Muscle layer of duodenum (tissue), 2 donors: ENCODE data around the gene DSCAML1.
"Not testable (repeated sequence)": the region's sequence is repeated elsewhere in the genome, so short reads cannot be mapped to it uniquely, and the experiment has no call there.

ENCODE experiments used
- H3K27ac ChIP-seq: one replicate; pipeline ENCODE4 v1.7.0; 2013; ENCODE audit warnings: mild to moderate bottlenecking, low read length
- H3K27me3 ChIP-seq: one replicate; pipeline ENCODE4 v1.7.0; 2013; ENCODE audit warnings: low read depth, mild to moderate bottlenecking, control low read depth, low read length
- H3K36me3 ChIP-seq, 2 donors: one replicate each; pipeline ENCODE4 v1.7.0; 2013; ENCODE audit warnings: low read length in 2 of 2, control low read depth in 1 of 2, mild to moderate bottlenecking in 1 of 2; ENCODE audit not compliant: insufficient read depth in 2 of 2, control insufficient read depth in 1 of 2
- H3K4me1 ChIP-seq, 2 donors: one replicate each; pipeline ENCODE4 v1.7.0; 2013; ENCODE audit warnings: low read length in 2 of 2, mild to moderate bottlenecking in 2 of 2, control low read depth in 1 of 2, moderate library complexity in 1 of 2; ENCODE audit not compliant: insufficient read depth in 2 of 2, control insufficient read depth in 1 of 2
- H3K4me3 ChIP-seq, 2 donors: one replicate each; pipeline ENCODE4 v1.7.0; 2013; ENCODE audit warnings: low read length in 2 of 2, low read depth in 1 of 2, mild to moderate bottlenecking in 1 of 2
- H3K9me3 ChIP-seq, 2 donors: one replicate each; pipeline ENCODE4 v1.7.0; 2013; ENCODE audit warnings: low read length in 2 of 2, control low read depth in 1 of 2, mild to moderate bottlenecking in 1 of 2; ENCODE audit not compliant: control insufficient read depth in 1 of 2
- donor health status: healthy.

DSCAML1 gene

DNA sequence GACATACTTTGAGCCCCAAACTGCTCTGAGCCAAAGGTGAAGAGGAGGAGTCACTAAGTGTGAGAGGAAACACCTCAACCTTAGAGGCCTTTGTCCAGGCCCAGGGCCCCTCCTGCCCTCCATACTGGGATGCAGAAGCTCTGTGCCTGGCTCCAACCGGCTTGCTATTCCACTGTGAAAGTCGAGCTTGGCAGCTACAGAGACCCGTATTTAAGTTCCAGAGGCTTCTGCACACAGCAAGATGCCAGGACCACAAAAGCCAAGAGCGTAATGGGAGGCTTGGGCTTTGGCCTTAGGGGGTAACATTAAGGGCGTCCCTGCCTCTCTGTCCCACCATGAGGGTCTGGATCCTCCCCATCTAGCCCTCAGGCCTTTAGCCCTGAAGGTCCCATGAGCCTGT lies 31.9 kb downstream of the DSCAML1 start:
- no peaks in the 10 kb centered on the region for H3K4me1 ChIP-seq
- H3K4me3 ChIP-seq: no peak overlapping the region
- no peak overlapping the region for H3K27ac ChIP-seq
- H3K9me3 ChIP-seq: no peaks in the 10 kb centered on the region
- H3K36me3 ChIP-seq: no peaks in the 10 kb centered on the region
- peaks cover 4% of the 10 kb centered on the region for H3K27me3 ChIP-seq

DNA sequence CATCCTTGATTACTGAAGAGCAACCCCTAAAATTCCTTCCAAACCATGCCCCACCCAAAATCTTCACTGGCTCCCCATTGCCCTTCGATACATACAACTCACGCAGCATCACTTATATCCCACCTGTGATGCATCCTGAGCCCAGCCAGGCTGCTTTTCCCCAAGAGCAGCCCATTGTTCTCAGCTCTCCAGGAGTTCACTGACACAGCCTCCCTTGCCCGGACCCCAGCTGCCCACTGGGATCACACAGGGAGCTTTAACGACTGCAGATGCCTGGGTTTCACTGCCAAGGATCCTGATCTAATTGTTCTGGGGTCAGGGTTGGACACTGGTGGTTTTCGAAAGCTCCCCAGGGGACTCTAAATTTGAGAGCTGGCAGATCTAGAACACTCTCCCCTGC lies 33.6 kb downstream of the DSCAML1 start:
- not testable (repeated sequence) for H3K4me1 ChIP-seq, H3K27ac ChIP-seq, H3K36me3 ChIP-seq, H3K9me3 ChIP-seq, H3K4me3 ChIP-seq, H3K27me3 ChIP-seq

DNA sequence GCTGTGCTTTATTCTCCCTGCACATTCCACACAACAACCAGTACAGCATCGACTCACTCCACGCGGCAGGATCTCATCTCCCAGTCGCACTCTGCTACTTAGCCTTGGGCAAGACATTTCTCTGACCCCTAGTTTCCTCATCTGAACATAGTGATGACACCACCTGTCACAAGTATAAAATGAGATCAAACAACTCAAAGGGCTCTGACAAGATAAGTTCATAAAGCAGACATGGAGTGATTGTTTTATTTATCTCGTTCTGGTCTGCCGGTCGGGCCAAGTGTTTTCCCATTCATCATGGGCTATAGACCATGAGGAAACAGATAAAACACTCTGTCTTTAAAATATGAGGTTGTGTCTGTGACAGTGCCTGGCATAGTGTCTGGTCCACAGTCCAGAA lies 35.0 kb downstream of the DSCAML1 start:
- Histone ChIP-seq H3K27ac (no peak overlapping the region), H3K36me3 (no peaks in the 10 kb centered on the region), H3K4me3 (no peak overlapping the region)

DNA sequence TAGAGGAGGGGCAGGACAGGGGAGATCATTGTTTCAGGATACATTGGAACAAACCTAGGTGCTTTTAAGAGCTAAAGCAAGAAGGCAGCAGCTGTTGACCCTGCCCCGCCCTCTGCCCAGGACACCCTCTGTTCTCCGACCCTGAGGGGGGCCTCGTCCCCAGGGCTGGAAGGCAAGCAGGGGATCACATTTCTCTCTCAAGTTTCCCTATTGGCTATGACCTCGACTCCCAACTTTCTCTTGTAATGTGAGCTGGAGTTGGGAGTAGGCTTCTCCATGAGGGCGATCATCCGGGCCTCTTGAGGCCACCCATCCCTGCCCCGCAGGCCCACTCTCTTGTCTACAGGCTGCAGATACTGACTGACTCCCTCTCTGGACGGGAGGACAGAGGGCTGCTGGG lies 37.7 kb downstream of the DSCAML1 start:
- Histone ChIP-seq H3K4me3 (no peak overlapping the region), H3K27ac (no peak overlapping the region)

More for the DNA sequence above, 35.0 kb downstream of the DSCAML1 start:
- no peaks in the 10 kb centered on the region for H3K4me1 ChIP-seq
- H3K9me3 ChIP-seq: no peaks in the 10 kb centered on the region
- peaks cover 4% of the 10 kb centered on the region for H3K27me3 ChIP-seq

DNA sequence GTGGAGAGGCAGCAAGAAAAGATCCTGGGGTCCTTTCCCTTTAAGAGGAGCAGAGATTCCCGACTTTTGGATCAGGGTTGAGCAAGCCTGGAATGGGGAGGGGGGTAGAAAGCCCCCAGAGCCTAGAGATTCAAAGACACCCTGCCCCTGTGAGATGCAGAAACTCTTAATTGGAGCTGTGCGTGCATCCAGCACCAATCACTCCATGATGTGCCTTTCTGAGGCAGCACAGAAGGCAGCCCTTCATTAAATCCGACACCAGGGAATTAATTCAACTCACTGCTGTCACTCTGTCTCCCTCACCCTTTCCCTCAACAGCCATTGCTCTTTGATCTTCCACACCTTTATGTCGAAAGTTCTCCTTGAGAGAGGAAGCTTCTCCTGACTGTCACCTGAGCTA lies 43.0 kb downstream of the DSCAML1 start:
- no peaks in the 10 kb centered on the region for H3K27me3 ChIP-seq
- no peaks in the 10 kb centered on the region for H3K9me3 ChIP-seq
- no peak overlapping the region for H3K27ac ChIP-seq
- H3K36me3 ChIP-seq: no peaks in the 10 kb centered on the region
- no peaks in the 10 kb centered on the region for H3K4me1 ChIP-seq
- no peak overlapping the region for H3K4me3 ChIP-seq

More for the DNA sequence above, 37.7 kb downstream of the DSCAML1 start:
- no peaks in the 10 kb centered on the region for H3K27me3 ChIP-seq
- H3K4me1 ChIP-seq: no peaks in the 10 kb centered on the region
- no peaks in the 10 kb centered on the region for H3K9me3 ChIP-seq
- no peaks in the 10 kb centered on the region for H3K36me3 ChIP-seq

DNA sequence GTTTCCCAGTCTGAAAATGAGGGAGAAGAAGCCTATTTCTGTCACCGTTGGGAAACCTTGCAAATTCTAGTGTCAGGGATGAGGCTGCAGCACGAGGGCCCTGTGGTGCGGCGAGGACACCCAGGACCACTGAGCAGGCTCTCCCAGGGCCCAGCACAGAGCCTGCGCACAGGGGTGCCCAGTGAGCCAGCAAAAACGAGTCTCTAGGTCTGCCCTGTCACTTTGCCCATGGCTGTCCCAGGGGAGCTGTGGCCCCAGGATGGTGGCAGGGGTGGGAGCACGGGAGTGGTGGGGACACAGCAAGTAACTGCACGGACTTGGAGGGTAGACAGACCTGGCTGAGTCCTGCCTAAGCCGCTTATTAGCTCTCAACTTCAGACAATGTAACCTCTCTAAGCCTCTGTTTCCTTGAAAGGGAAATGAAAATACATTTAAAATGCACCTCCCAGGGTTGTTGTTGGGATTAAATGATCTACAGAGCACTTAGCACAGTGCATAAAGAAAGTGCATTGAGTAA lies 44.2 kb downstream of the DSCAML1 start:
- H3K4me1 ChIP-seq: no peaks in the 10 kb centered on the region
- H3K27me3 ChIP-seq: no peaks in the 10 kb centered on the region
- H3K27ac ChIP-seq: no peak overlapping the region
- no peaks in the 10 kb centered on the region for H3K36me3 ChIP-seq
- no peaks in the 10 kb centered on the region for H3K9me3 ChIP-seq
- H3K4me3 ChIP-seq: no peak overlapping the region

DNA sequence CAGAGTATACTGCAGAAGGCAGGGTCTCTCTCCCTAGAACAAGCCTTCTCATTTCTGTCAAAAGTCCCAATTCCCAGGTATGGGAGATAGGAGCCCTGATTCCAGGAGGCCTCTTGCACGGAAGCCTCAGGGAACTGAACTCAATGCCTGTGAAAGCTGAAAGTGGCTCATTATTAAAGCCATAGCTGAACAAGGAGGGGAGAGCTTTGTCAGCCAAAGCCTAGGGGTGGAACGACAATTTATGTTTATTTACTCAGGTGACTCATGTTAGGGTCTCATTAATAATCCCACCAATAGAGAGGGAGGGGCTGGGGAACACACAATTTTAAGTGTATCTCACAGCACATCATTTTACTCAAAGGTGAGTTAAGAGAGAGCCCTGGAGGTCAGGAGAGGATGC lies 44.9 kb downstream of the DSCAML1 start:
- Histone ChIP-seq H3K27me3 (no peaks in the 10 kb centered on the region), H3K4me3 (no peak overlapping the region), H3K9me3 (no peaks in the 10 kb centered on the region), H3K27ac (no peak overlapping the region), H3K4me1 (no peaks in the 10 kb centered on the region), H3K36me3 (no peaks in the 10 kb centered on the region)

DNA sequence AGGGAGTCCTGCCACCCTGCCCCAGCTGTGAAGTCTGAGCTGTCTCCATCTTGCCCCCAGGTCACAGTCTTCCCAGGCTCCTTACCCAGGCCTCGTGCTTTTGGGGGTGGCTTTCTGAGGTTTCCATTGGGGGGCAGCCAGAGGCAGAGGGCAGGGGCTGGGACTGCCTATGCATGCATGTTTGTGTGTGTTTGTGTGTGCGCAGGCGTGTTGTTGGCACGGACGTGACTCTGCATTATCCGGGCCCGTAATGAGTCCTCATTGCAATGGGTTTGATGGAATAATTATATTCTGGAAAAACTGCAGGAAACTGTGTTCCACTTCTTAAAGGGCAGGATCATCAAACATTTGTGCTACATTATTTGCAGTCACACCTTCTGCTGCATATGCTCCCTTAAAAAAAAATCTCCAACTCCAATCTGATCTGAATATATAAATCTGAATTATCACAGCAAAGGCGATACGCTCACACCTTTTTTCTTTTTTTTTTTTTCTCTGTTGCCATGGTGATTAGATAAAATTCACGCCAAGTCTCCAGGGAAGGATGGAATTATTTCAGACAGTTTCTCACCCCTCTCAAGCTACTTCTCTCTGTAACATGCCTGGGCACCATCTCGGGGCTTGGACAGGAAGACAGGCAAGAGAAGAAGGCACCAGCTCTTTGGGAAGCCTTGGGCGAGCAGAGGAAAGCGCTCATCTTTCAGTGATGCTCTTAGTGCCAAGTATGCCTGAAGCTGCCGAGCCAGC lies 45.9 kb downstream of the DSCAML1 start:
- Histone ChIP-seq H3K4me3 (no peak overlapping the region), H3K36me3 (no peaks in the 10 kb centered on the region), H3K9me3 (no peaks in the 10 kb centered on the region), H3K27me3 (no peaks in the 10 kb centered on the region), H3K4me1 (no peaks in the 10 kb centered on the region), H3K27ac (no peak overlapping the region)

DNA sequence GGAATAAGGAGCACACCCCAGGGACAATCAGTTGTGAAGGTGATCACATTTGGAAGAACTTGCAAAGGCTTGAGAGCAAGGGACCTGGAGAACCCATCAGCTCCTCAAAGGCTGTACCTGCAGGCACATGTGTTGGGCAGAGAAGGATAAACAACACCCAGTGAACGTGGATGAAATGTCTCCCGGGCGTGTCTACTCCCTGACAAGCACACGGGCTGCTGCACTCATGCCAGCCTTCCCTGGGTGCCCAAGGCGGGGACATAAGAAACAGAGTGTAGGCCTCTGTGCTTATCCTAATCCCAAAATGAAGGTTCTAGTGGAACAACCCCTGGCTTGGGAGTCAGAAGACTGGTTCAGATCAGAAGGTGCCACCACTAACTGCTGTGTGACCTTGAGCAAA lies 46.7 kb downstream of the DSCAML1 start:
- Histone ChIP-seq H3K27ac (no peak overlapping the region), H3K27me3 (no peaks in the 10 kb centered on the region), H3K9me3 (no peaks in the 10 kb centered on the region), H3K36me3 (no peaks in the 10 kb centered on the region), H3K4me1 (no peaks in the 10 kb centered on the region), H3K4me3 (no peak overlapping the region)

DNA sequence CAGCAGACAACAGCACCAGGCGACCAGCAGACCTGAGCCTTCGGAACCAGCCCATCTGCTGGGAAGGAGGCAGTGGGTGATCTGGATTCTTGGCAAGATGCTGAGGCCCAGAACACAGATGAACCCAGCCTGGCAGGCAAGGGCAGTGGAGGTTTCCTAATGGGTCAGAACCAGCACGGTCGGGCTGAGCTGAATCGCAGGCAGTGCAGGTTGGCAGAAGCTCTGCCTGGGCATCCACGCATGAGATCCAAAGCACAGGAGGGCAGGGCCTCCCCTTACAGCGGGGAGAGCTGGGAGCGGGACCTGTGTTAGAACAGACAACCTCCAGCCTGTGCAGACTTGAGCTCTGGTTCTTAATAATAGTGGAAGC lies 47.5 kb downstream of the DSCAML1 start:
- Histone ChIP-seq H3K9me3 (no peaks in the 10 kb centered on the region), H3K4me1 (no peaks in the 10 kb centered on the region), H3K4me3 (no peak overlapping the region), H3K27ac (no peak overlapping the region), H3K27me3 (no peaks in the 10 kb centered on the region), H3K36me3 (no peaks in the 10 kb centered on the region)

DNA sequence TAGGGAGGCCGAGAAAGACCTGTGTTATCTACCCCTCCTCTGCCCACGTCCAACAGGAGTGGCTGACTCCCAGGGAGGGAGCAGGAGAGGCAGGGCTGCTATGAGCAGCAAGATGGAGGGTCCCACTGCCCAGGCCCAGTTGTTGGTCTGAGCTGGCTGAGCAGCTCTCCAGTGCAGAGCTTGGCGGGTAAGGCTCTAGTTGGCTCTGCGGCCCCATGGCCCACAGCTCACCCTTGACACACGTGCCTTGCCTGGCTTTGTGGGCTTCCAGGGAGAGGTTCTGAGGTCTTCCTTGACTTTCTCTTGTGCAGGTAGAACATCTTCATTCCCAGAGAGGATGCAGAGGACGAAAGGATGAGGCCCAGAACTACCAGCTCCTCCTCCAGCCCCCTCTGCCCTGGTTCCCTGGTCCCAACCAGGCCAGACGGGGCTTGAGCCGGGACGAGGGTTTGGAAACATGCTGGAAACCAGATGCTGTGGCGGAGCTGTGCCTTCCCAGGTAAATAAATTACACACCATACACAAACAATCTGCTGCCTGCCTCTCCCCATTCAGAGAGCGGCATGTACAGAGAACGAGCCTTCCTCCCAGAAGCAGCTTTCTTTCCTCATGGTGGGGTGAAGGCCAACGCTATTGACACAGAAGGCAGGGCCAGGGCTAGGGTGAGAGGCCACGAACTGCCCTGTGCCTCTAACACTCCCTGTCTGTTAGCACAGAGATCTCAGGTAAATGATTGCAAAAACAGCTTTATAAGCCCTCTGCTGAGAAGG lies 48.1 kb downstream of the DSCAML1 start:
- no peaks in the 10 kb centered on the region for H3K9me3 ChIP-seq

More for the DNA sequence above, 48.1 kb downstream of the DSCAML1 start:
- no peaks in the 10 kb centered on the region for H3K4me1 ChIP-seq
- H3K36me3 ChIP-seq: no peaks in the 10 kb centered on the region
- no peak overlapping the region for H3K4me3 ChIP-seq
- H3K27me3 ChIP-seq: no peaks in the 10 kb centered on the region
- H3K27ac ChIP-seq: no peak overlapping the region
